Measurements from ENCODE around the gene GRIA4.

GRCh38 chr11:105741488-105742020 lies 131.7 kb downstream of the GRIA4 start:
- no peak for TF ChIP-seq BHLHE40 (IDR thresholded peaks at IDR 0.05; ENCODE audit: low read depth, low read length)
- TF ChIP-seq HEYL (CRISPR knock-in tag; IDR thresholded peaks at IDR 0.05): no peak
- TF ChIP-seq RAD21 (conservative IDR thresholded peaks at IDR 0.05 in 1 of 2, IDR thresholded peaks at IDR 0.05 in 1 of 2): no peak

All from A549 (cell line).